CD4-positive, alpha-beta T cell (primary cell): ENCODE measurements around the gene TRIM25. TPM values are rescaled to one million over a fixed set of nuclear protein-coding genes. Genes with fewer than 3 reads are reported as not detected.

Experiments used
- ATAC-seq: fragments of 200-7000 bp; cut with Tn5 transposase; one replicate; pipeline ENCODE4 v1.10.0; 2022; ENCODE audit warnings: mild to moderate bottlenecking; ENCODE audit not compliant: poor library complexity
- CTCF ChIA-PET: fragments of 350-600 bp; sonication (Branson Sonifier 250); formaldehyde crosslinking; loops from one replicate; lab custom pipeline; 2021; ENCODE audit warnings: antibody characterized with exemption, inconsistent platforms; lab: Charles Lee
- POLR2A ChIA-PET: fragments of 350-600 bp; sonication (Branson Sonifier 250); formaldehyde crosslinking; loops from one replicate; lab custom pipeline; 2021; ENCODE audit warnings: antibody characterized with exemption, inconsistent platforms; lab: Charles Lee
- DNase-seq, 14 experiments: peaks; one replicate each; pipeline ENCODE4 v3.0.0-alpha.2; 2013 to 2020; ENCODE audit warnings: mixed read lengths in 2 of 14
- H3K27ac ChIP-seq, 2 donors: one replicate each; pipeline versions ENCODE4 v1.5.1 to v1.7.0; 2013; ENCODE audit warnings: low read length in 2 of 2, low read depth in 1 of 2, mild to moderate bottlenecking in 1 of 2
- H3K27me3 ChIP-seq, 2 experiments: 1 replicate in 1 of 2; 2 replicates in 1 of 2; pipeline versions ENCODE4 v1.6.1 to v1.7.0; 2013; ENCODE audit warnings: low read length in 2 of 2, control low read depth in 1 of 2, mild to moderate bottlenecking in 1 of 2, moderate library complexity in 1 of 2; ENCODE audit not compliant: insufficient read depth in 2 of 2, control insufficient read depth in 1 of 2
- H3K36me3 ChIP-seq: one replicate; pipeline ENCODE4 v1.6.1; 2013; ENCODE audit warnings: low read length, control low read depth; ENCODE audit not compliant: insufficient read depth
- H3K4me1 ChIP-seq: one replicate; pipeline ENCODE4 v1.6.1; 2013; ENCODE audit warnings: low read length, control low read depth; ENCODE audit not compliant: insufficient read depth
- H3K4me3 ChIP-seq: one replicate; pipeline ENCODE4 v1.5.1; 2013; ENCODE audit warnings: mild to moderate bottlenecking, low read length, moderate library complexity
- H3K9me3 ChIP-seq, 2 experiments: 1 replicate in 1 of 2; 2 replicates in 1 of 2; pipeline versions ENCODE4 v1.6.1 to v1.7.0; 2013; ENCODE audit warnings: low read length in 2 of 2, mild to moderate bottlenecking in 2 of 2, control low read depth in 1 of 2, moderate library complexity in 1 of 2; ENCODE audit not compliant: control insufficient read depth in 1 of 2, insufficient read depth in 1 of 2
- H3K27ac Mint-ChIP-seq: one replicate; pipeline ENCODE4 v1.8.0; 2020; ENCODE audit warnings: mixed read lengths
- H3K27me3 Mint-ChIP-seq: one replicate; pipeline ENCODE4 v1.8.0; 2021; ENCODE audit warnings: mixed read lengths
- H3K36me3 Mint-ChIP-seq: one replicate; pipeline ENCODE4 v1.8.0; 2021; ENCODE audit warnings: low read depth, mixed read lengths
- H3K4me1 Mint-ChIP-seq: one replicate; pipeline ENCODE4 v1.8.0; 2021; ENCODE audit warnings: low read depth, mixed read lengths
- H3K4me3 Mint-ChIP-seq: one replicate; pipeline ENCODE4 v1.8.0; 2020; ENCODE audit warnings: mild to moderate bottlenecking, mixed read lengths
- H3K9me3 Mint-ChIP-seq: one replicate; pipeline ENCODE4 v1.8.0; 2020; ENCODE audit warnings: mixed read lengths
- intact Hi-C, 2 experiments: fragments of 100-400 bp; cut with DNase I in 1 of 2; cut with micrococcal nuclease in 1 of 2; formaldehyde crosslinking; loops; one replicate each; pipeline versions ENCODE4 v1.15.1 to v1.9.0; 2023 to 2025; cut with DNase I, micrococcal nuclease
- total RNA-seq, 174 experiments: library from RNA in 2 of 174; stranded (reverse) in 2 of 174; gene quantifications; one replicate each; pipeline ENCODE4 v1.2.3 and lab custom pipeline; 2021 to 2026
- TF ChIP-seq, protein P1 (sequence below): fragments of 200-600 bp; IDR thresholded peaks from one replicate; pipeline ENCODE4 v1.8.0; 2022; ENCODE audit warnings: antibody characterized with exemption, mild to moderate bottlenecking

TRIM25 gene
- total RNA-seq, 2 experiments from 2014 or later: 31.7 to 33.2 TPM

DNA sequence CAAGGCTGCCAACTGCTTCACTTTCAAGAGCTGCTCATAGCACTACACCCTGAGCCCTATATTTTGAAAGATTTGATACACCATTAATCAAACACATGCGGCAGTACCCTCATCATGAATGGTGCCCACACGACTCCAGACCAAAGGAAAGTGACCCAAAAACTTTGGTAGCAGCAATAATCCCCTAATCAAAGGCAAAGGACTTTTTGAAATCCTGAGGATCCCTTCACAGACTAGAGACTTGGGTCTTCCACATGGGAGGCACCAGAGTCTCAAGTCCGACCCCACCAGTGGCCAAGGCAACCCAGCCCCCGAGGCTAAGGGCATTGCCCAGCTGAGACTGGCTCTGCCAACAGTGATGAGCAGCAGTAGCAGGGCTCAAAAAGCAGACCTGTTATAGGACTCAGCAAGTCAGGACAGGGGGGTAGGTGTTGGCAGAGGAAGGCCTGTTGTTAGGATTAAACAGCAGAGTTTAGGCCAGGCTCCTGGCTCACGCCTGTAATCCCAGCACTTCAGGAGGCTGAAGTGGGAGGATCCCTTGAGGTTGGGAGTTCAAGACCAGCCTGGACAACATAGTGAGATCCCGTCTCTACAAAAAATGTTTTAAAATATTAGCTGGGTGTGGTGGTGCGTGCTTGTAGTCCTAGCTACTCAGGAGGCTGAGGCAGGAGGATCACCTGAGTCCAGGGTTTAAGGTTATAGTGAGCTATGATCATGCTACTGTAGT, 3.2 kb downstream of the TRIM25 start:
- ChIA-PET POLR2A (no interaction called here), CTCF (no interaction called here)
- intact Hi-C loops: loop anchor here in 1 of 2 experiments (5.0 kb wide), 1 partner anchor 52 kb away; the partner anchor contains the start of gene COIL
- Histone ChIP-seq H3K27ac (no peak overlapping the region), H3K36me3 (peaks cover 37% of the 10 kb centered on the region), H3K4me3 (no peak overlapping the region), H3K27me3 (no peaks in the 10 kb centered on the region), H3K9me3 (no peaks in the 10 kb centered on the region), H3K4me1 (peaks cover 63% of the 10 kb centered on the region)
- Mint-ChIP-seq H3K27ac (peak overlapping the region; percentile 85), H3K4me1 (peaks cover 67% of the 10 kb centered on the region), H3K4me3 (peak overlapping the region; percentile 90), H3K9me3 (no peaks in the 10 kb centered on the region), H3K36me3 (peaks cover 57% of the 10 kb centered on the region), H3K27me3 (no peaks in the 10 kb centered on the region)
- TF ChIP-seq, protein P1, sequence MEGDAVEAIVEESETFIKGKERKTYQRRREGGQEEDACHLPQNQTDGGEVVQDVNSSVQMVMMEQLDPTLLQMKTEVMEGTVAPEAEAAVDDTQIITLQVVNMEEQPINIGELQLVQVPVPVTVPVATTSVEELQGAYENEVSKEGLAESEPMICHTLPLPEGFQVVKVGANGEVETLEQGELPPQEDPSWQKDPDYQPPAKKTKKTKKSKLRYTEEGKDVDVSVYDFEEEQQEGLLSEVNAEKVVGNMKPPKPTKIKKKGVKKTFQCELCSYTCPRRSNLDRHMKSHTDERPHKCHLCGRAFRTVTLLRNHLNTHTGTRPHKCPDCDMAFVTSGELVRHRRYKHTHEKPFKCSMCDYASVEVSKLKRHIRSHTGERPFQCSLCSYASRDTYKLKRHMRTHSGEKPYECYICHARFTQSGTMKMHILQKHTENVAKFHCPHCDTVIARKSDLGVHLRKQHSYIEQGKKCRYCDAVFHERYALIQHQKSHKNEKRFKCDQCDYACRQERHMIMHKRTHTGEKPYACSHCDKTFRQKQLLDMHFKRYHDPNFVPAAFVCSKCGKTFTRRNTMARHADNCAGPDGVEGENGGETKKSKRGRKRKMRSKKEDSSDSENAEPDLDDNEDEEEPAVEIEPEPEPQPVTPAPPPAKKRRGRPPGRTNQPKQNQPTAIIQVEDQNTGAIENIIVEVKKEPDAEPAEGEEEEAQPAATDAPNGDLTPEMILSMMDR: no peak
- ATAC-seq: no peak
- no peak for DNase-seq

DNA sequence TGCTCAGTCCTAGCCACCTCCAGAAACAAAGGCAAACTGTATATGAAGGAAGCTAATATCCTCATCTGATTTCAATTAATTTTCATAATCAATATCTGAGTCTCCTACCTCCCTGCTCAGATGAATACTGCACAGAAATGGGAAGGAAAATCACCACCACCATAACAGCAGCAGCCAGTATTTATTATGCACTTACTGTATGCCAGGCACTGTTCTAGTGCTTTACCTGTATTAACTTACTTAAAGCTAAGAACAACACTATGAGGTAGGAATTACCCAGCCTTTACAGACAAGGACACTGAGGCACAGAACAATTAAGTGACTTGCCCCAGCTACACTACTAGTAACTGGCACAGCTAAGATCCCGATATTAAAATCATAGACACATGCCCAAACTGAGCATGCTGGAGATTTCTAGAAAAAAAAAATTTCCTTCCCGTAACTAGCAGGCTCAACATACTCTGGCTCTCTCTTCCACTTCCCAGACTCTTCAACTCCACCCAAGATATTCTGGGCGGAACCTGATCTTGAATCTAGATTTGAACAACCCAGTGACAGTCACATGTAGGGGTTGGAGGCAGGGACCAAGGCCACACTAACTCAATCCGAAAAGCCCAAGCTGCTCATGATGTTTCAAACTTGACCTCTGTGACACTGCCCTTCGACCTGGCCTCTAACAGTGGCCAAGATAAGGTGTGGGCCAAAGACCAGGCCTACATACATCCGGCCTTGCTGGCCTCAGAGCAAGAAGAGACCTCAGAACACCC, 3.9 kb downstream of the TRIM25 start:
- Histone ChIP-seq H3K27me3 (no peaks in the 10 kb centered on the region), H3K36me3 (peaks cover 41% of the 10 kb centered on the region), H3K4me3 (no peak overlapping the region), H3K27ac (no peak overlapping the region), H3K9me3 (no peaks in the 10 kb centered on the region), H3K4me1 (peaks cover 58% of the 10 kb centered on the region)
- intact Hi-C loops: loop anchor here in 1 of 2 experiments (5.0 kb wide), 1 partner anchor 52 kb away; the partner anchor contains the start of gene COIL
- H3K4me1 Mint-ChIP-seq: peaks cover 67% of the 10 kb centered on the region
- peak overlapping the region; percentile 85 for H3K27ac Mint-ChIP-seq
- H3K36me3 Mint-ChIP-seq: peaks cover 61% of the 10 kb centered on the region
- H3K4me3 Mint-ChIP-seq: peak overlapping the region; percentile 90
- ChIA-PET POLR2A (no interaction called here), CTCF (no interaction called here)
- DNase-seq: no peak
- TF ChIP-seq, protein P1: no peak
- ATAC-seq: no peak
- no peaks in the 10 kb centered on the region for H3K27me3 Mint-ChIP-seq
- H3K9me3 Mint-ChIP-seq: no peaks in the 10 kb centered on the region

DNA sequence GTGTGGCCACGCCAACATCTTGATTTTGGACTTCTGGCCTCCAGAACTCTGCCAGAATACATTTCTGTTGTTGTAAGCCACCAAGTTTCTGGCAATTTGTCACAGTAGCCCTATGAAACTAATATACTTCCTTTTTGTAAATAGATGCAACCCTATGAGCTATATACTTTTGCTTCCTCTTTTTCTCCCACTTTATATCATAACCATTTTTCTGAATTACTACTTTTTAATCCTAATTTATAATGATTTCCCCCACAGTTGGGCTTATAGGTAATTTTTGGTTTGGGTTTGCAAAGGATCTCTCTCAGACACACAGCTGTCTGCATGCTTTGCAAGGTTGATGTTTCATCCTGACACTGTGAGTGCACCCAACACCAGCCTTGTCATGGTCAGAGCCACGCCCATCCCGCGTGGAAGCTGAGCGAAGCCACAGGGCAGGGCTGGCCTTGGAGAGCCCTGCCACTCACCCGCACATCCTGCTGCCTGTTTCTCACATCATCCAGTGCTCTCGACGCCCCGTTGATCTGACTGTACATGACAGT, 5.8 kb downstream of the TRIM25 start:
- H3K4me1 Mint-ChIP-seq: peaks cover 64% of the 10 kb centered on the region
- peaks cover 58% of the 10 kb centered on the region for H3K36me3 ChIP-seq
- ATAC-seq (peak; percentile 66), DNase-seq (peak in 8 of 14 experiments; percentile 9 to 75 (median 31))
- no peaks in the 10 kb centered on the region for H3K27me3 ChIP-seq
- H3K27ac ChIP-seq: peak overlapping the region in 1 of 2 donors; percentile 31
- H3K4me3 ChIP-seq: no peak overlapping the region
- H3K27me3 Mint-ChIP-seq: no peaks in the 10 kb centered on the region
- H3K36me3 Mint-ChIP-seq: peaks cover 69% of the 10 kb centered on the region
- H3K9me3 ChIP-seq: no peaks in the 10 kb centered on the region
- H3K27ac Mint-ChIP-seq: peak overlapping the region; percentile 85
- ChIA-PET CTCF (no interaction called here), POLR2A (no interaction called here)
- peaks cover 47% of the 10 kb centered on the region for H3K4me1 ChIP-seq
- TF ChIP-seq, protein P1: no peak
- H3K9me3 Mint-ChIP-seq: no peaks in the 10 kb centered on the region
- H3K4me3 Mint-ChIP-seq: no peak overlapping the region
- intact Hi-C loops: no loop called here
